ENCODE data around the gene ICA1. TPM values are rescaled to one million over a fixed set of nuclear protein-coding genes. Genes with fewer than 3 reads are reported as not detected.
A peak's percentile ranks its signal among the peaks of the same experiment; 100 is the strongest.

Gene ICA1
- total RNA-seq, 1 experiment from 2014 or later = 66.4 TPM

DNA sequence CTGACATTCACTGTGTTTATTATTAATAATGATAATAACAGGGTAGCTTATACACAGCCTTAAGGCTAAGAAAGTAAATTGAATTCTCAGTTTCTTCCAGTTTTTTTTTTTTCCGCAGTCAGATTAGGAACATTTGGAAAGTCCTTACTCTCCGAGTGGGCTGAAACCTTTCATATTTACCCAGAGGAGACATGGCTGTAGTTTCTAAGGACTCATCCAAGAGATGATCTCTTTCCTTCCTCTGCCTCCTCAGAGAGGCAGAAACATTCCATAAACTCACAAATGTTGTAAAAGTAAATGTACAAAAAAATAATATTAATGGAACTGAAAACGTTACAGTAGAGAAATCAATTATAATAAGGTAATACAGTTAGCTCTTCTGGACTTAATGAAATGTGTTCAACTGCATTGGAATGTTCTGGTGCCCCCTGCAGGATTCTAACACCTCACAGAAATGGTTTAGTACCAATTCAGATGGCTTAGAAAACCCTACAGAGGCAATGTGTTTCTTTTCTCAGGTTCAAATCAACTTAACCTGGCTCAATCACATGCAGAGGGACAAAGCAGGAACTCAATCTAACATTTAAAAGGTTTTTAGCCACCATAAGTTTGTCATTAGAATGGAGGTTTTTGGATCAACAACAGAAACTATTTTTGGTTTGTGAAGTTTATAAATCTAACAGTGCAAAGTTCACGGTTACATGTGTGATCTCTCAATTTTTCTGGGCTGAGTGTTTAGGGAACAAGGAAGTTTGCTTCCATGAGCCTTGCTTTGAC, 71.7 kb downstream of the ICA1 start:
- Mint-ChIP-seq H3K4me3 (ENCODE audit: low read depth, unreplicated experiment) (no peak overlapping the region), H3K27ac (ENCODE audit: unreplicated experiment) (no peak overlapping the region), H3K36me3 (ENCODE audit: insufficient read depth, unreplicated experiment) (peaks cover 5% of the 10 kb centered on the region), H3K9me3 (ENCODE audit: low read depth, unreplicated experiment) (no peaks in the 10 kb centered on the region), H3K27me3 (ENCODE audit: unreplicated experiment) (no peaks in the 10 kb centered on the region), H3K4me1 (ENCODE audit: low read depth, unreplicated experiment) (no peaks in the 10 kb centered on the region)
- TF ChIP-seq CTCF (IDR thresholded peaks at IDR 0.05; ENCODE audit: unreplicated experiment) = peak; percentile 57
- peak; percentile 62 for DNase-seq
- intact Hi-C loops (cut with micrococcal nuclease; ENCODE audit: unreplicated experiment) = loop anchor here (10.0 kb wide), 1 partner anchor 496 kb away; no protein-coding TSS in a partner anchor
- CTCF ChIA-PET = interaction anchor here (0.7 to 2.1 kb wide), 6 partner anchors 27 to 595 kb away, joined by 3 to 12 read pairs (median 6); no protein-coding TSS in a partner anchor
- no TSS peak for BruUV-seq (replicated peaks)

DNA sequence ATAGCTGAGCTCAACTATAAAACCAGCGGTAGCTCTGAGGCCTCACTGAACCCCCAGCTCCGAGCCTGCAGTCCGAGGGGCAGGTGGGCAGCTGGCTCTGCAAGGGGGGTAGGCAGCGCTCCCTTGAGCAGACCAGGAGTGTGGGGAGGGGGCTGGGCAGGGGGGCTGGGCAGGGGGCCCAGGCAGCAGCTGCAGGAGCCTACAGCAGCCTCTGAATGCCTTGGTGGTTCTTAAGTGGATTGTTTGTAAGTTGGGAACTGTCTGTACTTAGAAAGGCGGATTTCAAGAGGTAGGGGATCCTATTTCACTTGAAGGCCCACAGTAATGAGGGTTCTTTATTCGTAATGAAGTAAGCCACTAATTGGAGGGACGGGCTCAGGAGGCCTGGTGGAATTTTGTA, 72.3 kb downstream of the ICA1 start:
- intact Hi-C loops (cut with micrococcal nuclease; ENCODE audit: unreplicated experiment) = loop anchor here (10.0 kb wide), 1 partner anchor 495 kb away; no protein-coding TSS in a partner anchor
- H3K36me3 Mint-ChIP-seq (ENCODE audit: insufficient read depth, unreplicated experiment) = peaks cover 5% of the 10 kb centered on the region
- H3K4me3 Mint-ChIP-seq (ENCODE audit: low read depth, unreplicated experiment) = no peak overlapping the region

GRCh38 chr7:8185926-8186683, 75.9 kb downstream of the ICA1 start:
- H3K27ac Mint-ChIP-seq (ENCODE audit: unreplicated experiment) = no peak overlapping the region
- intact Hi-C loops (cut with micrococcal nuclease; ENCODE audit: unreplicated experiment) = no loop called here
- H3K9me3 Mint-ChIP-seq (ENCODE audit: low read depth, unreplicated experiment) = no peaks in the 10 kb centered on the region
- no TSS peak for BruUV-seq (replicated peaks)
- CTCF ChIA-PET = no interaction called here
- H3K4me1 Mint-ChIP-seq (ENCODE audit: low read depth, unreplicated experiment) = no peaks in the 10 kb centered on the region
- H3K27me3 Mint-ChIP-seq (ENCODE audit: unreplicated experiment) = no peaks in the 10 kb centered on the region
- TF ChIP-seq CTCF (IDR thresholded peaks at IDR 0.05; ENCODE audit: unreplicated experiment) = no peak
- DNase-seq = no peak
- H3K4me3 Mint-ChIP-seq (ENCODE audit: low read depth, unreplicated experiment) = no peak overlapping the region
- H3K36me3 Mint-ChIP-seq (ENCODE audit: insufficient read depth, unreplicated experiment) = no peaks in the 10 kb centered on the region

More for the DNA sequence above, 72.3 kb downstream of the ICA1 start:
- Mint-ChIP-seq H3K4me1 (ENCODE audit: low read depth, unreplicated experiment) (no peaks in the 10 kb centered on the region), H3K27ac (ENCODE audit: unreplicated experiment) (no peak overlapping the region), H3K27me3 (ENCODE audit: unreplicated experiment) (no peaks in the 10 kb centered on the region), H3K9me3 (ENCODE audit: low read depth, unreplicated experiment) (no peaks in the 10 kb centered on the region)
- BruUV-seq (replicated peaks) = no TSS peak
- TF ChIP-seq CTCF (IDR thresholded peaks at IDR 0.05; ENCODE audit: unreplicated experiment) = no peak
- CTCF ChIA-PET = interaction anchor here (0.6 to 2.1 kb wide), 7 partner anchors 106 to 894 kb away, joined by 3 to 12 read pairs (median 6); no protein-coding TSS in a partner anchor
- DNase-seq = no peak

GRCh38 chr7:8184221-8184620, 77.7 kb downstream of the ICA1 start:
- H3K4me1 Mint-ChIP-seq (ENCODE audit: low read depth, unreplicated experiment) = no peaks in the 10 kb centered on the region
- CTCF ChIA-PET = no interaction called here
- no peak for DNase-seq
- no peaks in the 10 kb centered on the region for H3K36me3 Mint-ChIP-seq (ENCODE audit: insufficient read depth, unreplicated experiment)
- intact Hi-C loops (cut with micrococcal nuclease; ENCODE audit: unreplicated experiment) = no loop called here
- H3K4me3 Mint-ChIP-seq (ENCODE audit: low read depth, unreplicated experiment) = no peak overlapping the region
- H3K27me3 Mint-ChIP-seq (ENCODE audit: unreplicated experiment) = no peaks in the 10 kb centered on the region
- no peak overlapping the region for H3K27ac Mint-ChIP-seq (ENCODE audit: unreplicated experiment)
- H3K9me3 Mint-ChIP-seq (ENCODE audit: low read depth, unreplicated experiment) = no peaks in the 10 kb centered on the region
- BruUV-seq (replicated peaks) = no TSS peak
- no peak for TF ChIP-seq CTCF (IDR thresholded peaks at IDR 0.05; ENCODE audit: unreplicated experiment)
